NOMO-1 treated with dmso at 0.1 percent for 144 hours (cell line): Measurements from ENCODE around the gene ENO2.

ENCODE experiments used
- DNase-seq: peaks from one replicate; lab custom pipeline; 2025; ENCODE audit not compliant: unreplicated experiment; lab: John Stamatoyannopoulos, UW

Gene ENO2

DNA sequence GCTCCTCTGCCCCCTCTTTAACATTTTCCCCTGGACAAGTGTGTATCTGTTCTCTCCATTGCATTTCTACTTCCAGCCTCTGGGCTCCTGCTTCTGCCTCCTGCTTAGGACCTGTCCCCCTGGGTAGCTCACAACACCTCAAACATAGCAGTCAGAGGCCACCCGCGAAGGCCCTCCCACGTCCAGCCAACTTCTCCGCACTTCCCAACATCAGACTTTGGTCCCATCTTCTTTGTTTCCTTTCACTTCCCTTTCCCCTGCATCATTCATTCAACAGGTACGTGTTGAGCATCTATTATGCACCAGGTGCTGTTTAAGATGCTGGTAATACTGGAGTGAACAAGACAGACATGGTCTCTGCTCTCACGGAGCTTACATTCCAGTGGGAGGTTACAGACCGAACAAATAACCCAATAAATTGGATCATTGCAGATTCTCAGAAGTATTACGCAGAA, 32.6 kb downstream of the ENO2 start:
- no peak for DNase-seq

DNA sequence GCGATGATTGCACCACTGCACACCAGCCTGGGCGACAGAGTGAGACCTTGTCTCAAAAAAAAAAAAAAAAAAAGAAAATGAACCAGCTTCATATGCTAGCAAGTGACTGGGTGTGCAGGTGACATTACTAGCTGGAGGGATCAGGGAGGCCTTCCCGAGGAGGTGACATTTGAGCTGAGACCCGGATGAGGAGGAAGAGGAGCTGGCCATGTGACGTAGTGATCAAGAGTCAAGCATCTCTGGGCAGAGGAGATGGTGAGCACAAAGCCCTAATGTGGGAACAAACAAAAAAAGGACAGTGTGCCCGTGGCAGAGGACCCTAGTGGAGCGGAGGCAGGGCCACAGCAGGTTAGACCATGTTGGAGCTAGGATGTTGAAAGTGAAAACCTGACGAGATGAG, 33.2 kb downstream of the ENO2 start:
- DNase-seq, result no peak

DNA sequence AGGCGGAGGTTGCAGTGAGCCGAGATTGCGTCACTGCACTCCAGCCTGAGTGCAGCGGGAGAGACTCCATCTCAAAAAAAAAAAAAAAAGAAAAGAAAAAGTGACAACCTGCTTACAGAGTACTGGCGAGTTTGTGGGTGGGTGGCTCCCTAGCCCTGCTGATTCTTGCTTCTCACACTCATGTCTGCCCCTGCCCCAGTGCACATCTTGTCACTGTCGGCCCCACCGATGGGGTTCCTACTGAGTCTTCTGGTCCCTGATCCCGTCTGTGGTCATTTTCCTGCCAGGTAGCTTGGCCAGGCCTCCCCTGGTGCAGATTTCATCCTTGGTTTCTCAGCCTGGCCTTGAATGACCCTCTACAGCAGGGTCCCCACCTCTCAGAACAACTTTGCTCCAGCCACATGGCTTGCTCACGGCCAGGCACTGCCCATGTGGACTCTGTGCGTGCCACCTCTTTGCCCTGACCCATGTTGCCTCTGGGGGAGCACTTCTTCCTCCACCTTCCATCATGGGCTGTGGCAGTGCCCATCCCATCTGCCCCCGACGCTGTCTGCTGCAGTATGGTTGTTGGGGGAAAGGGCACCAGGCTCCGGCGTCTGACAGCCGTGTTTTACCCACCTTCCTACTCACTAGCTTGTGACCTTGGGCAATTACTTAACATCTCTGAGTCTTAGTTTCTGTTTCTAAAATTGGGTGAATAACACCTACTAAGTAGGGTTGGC, 34.7 kb downstream of the ENO2 start:
- DNase-seq, result peak; percentile 13

DNA sequence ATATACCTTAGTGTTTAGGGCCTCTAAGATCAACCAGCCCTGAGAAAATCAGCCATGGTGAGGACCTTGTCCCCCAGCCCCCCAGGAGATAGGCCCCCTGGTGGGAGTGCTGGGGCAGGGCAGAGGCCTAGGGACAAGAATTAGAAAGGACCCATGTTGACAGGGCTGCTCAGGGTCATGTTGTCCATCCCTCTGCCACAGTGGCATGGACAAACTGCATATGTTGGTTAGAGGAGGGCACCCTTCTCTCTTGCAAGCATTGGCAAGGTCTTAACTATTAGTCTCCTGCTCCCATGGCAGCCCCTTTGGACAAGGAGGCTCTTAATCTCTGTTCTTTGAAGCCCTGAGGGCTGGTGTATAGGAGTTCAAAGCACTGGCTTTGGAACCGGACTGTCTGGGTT, 36.0 kb downstream of the ENO2 start:
- DNase-seq, result no peak

DNA sequence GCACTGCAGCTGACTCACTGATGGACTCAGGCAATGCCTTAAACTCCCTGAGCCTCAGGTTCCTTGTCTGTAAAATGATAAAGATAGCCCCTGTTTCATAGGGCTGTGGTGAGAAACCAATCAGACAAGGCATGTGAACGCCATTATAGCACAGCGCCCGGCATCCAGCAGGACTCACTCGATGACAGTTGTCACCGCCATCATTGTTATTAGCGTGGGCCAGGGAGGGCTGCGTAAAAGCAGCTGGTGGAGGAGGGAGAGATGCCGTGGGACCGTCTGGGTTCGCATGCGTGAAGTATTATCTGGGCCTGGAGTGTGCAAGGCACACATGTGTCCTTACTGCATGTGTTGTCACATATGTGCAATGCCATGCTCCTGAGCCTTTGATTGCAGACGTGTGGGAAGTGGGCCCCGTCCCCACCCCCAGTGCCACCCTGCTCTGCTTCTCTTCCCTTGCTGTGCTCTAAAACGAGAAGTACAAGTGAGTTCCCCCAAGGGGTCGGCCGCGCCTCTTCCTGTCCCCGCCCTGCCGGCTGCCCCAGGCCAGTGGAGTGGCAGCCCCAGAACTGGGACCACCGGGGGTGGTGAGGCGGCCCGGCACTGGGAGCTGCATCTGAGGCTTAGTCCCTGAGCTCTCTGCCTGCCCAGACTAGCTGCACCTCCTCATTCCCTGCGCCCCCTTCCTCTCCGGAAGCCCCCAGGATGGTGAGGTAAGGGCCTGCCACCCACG, 36.6 kb downstream of the ENO2 start, which contains the start of gene PTPN6:
PTPN6 (plus strand) TSS at position 546 of the 730 bp plus-strand sequence; CDS start at position 703, 157 bp downstream.
- peak; percentile 83 for DNase-seq

DNA sequence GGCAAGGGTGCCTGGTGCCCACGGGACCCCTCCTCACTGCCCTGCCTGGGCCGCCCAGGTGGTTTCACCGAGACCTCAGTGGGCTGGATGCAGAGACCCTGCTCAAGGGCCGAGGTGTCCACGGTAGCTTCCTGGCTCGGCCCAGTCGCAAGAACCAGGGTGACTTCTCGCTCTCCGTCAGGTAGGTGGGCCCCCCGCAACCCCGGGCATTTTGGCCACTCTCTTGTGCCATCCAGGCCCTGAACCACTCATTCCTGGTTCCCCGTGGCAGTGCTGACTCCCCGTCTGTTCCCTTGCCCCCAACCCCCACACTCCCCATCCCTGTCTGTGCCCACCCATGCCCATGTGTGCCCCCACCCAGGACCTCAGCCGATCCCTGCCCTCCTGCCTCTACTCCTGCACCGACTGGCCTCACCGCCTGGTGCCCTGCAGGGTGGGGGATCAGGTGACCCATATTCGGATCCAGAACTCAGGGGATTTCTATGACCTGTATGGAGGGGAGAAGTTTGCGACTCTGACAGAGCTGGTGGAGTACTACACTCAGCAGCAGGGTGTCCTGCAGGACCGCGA, 37.3 kb downstream of the ENO2 start:
- DNase-seq, result no peak

DNA sequence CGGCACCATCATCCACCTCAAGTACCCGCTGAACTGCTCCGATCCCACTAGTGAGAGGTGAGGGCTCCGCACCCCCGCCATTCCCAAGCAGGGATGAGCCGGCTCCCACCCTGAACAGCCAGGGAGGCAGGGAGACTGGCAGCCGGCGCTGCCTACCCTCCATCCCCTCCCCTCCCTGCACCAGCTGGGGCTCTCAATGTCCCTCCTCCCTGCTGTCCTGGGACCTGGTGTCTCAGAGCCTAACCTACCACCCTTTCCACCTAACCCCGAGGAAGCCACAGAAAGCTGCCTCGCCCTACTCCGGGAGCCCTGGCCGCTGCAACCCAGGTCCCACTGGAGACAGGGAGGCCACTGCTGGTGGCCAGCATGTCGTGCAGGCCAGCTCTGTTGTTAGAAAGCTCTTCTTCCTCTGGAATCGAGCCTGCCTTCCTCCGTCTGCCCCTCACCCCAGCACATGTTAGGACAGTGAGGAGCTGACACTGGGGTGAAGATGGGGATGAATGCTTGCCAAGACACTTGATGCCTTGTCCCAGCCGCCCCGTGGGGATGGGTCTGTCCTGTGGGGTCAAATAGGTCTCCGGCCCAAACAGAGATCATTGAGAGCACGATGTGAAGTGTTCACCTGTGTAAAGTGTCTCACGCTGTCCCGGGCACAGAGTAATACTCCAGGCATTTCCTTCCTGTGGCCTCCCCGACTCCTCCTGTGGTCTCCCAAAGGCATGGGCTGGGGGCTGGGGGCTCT, 37.9 kb downstream of the ENO2 start:
- no peak for DNase-seq

DNA sequence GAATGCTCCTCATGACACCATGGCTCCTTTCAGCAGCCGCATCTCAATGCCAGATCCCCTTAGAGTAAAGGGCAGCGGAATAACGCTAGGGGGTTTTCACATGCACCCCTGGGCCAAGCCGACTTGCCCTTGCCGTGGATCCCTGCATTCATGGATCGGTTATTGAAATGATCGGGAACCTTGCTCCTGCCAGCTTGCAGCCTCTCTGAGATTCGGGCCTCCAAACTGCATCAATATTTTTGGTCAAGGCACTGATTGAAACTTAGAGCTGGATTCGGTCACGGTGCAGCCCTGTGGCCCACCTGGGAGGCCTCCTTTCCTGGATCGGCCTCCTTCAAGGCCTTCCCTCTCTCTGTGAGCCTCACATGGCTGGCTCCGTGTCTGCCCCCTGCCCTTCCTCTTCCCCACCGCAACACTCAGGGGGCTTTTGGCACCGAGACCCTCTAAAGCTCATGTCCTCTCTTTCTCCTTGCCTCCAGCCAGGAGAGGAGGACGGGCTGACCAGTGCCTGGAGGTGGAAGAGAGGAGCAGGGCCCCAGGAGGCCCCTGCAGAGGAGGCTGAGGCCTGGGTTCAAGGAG, 38.6 kb downstream of the ENO2 start:
- no peak for DNase-seq

DNA sequence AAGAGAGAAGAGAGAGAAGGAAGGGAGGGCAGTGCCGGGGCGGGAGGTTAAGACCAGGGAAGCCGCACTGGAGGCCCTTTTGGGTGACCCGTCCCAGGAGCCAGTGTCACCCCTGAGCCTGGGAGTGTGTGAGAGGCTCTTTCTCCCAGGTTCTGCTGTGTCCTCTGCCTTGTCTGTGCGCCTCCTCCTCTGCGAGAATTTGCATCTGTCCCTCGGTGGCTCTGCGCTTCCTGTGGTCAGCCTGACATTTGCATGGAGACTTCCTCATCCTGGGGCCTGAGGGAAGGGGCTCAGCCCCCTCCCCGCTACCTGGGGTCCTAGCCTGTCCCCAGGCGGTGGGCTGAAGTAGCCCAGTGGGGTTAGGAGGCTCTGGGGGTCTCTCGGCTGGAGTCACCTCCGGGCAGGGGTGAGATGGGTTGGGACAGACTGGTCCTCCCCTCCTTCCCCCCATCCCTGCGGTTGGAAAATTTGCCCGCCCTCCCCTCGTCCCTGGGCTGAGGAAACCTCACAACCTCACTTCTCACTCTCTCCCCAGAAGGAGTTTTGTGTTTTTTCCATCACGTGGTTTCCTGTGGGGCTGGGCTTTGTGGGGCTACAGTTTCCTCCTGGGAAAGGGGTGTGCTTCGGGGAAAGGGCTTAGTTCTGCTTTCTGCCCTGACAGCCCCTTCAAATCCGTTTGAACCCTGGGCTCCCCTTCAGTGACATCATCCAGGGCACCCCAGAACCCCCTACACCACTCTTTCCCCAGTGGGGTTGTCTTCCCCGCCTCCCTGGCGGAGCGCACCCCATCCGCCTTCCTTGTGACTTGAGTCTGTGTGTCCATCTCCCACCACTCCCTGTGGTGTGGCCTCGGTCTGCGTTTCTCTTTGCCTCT, 39.3 kb downstream of the ENO2 start:
- DNase-seq, result peak; percentile 97

DNA sequence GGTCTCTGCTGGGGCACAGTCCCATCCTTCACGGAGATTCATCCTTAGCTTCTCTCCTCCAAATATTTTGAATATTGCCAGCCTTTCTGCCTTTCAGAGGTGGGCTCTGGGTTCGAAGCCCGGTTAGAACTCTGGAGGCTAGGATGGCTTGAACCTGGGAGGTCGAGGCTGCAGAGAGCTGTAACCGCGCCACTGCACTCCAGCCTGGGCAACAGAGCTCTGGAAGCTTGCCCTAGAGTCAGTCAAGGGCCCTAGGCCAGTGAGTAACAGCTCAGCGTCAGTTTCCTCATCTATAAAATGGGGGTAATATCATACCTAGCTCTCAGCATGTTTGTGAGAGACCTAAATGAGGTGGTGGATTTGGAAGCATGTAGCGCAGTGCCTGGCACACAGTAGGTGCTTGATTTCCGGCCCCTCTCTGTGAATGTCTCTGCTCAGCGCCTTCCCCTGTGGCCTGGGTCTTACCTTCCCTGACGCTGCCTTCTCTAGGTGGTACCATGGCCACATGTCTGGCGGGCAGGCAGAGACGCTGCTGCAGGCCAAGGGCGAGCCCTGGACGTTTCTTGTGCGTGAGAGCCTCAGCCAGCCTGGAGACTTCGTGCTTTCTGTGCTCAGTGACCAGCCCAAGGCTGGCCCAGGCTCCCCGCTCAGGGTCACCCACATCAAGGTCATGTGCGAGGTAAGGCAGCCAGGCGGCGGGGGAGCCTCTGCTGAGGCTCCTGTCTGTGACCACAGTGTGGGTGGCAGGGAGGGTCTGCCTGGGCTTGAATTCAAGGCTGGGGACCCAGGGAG, 40.1 kb downstream of the ENO2 start:
- no peak for DNase-seq

DNA sequence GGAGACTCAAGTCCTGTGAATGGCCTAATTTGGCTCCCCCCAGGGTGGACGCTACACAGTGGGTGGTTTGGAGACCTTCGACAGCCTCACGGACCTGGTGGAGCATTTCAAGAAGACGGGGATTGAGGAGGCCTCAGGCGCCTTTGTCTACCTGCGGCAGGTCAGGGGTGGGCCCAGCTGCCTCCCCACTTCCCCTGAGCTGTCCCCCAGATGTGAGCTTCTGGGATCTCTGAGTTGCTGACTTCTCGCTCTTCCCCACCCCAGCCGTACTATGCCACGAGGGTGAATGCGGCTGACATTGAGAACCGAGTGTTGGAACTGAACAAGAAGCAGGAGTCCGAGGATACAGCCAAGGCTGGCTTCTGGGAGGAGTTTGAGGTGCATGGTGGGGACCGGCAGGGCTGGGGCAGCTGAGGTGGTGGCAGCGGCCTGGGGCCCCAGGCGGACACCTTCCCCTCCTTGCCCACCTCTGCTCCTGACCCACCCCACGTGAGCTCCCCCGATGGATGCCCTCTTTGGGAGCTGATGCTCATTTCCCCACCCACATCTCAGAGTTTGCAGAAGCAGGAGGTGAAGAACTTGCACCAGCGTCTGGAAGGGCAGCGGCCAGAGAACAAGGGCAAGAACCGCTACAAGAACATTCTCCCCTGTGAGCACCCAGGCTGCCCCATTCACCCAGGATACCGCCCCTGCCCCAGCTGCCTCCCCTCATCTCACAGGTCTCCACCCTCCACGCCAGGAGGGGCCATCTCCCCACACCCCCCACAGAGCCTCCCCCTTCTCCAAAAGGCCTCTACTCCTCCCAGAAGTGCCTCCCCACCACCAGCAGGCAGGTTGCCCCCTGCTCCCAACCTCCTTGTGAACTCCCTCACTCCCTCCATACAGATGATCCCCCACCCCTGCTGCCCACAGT, 41.0 kb downstream of the ENO2 start:
- no peak for DNase-seq

DNA sequence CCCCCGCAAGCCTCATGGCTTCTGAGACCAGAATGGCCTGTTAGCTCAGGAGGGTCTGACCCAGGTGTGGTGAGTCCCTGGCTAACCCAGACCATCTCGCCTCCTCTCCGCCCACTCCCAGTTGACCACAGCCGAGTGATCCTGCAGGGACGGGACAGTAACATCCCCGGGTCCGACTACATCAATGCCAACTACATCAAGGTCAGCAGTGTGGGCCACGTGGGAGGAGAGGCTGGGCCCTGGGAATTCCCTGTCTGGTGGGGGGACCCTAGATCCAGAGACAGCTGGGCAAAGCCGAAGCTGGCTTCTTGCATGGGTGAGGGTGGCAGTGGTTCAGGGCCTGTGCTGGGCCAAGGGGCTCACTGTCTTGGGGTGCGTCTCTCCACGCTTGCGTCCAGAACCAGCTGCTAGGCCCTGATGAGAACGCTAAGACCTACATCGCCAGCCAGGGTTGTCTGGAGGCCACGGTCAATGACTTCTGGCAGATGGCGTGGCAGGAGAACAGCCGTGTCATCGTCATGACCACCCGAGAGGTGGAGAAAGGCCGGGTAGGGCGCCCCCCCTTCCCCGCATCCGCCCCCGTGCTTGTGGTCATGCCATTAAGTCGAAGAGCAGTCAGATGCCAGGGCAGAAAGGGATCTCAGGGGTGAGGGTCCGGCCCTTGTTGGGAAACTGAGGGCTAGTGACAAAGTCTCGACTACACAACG, 41.8 kb downstream of the ENO2 start:
- no peak for DNase-seq

DNA sequence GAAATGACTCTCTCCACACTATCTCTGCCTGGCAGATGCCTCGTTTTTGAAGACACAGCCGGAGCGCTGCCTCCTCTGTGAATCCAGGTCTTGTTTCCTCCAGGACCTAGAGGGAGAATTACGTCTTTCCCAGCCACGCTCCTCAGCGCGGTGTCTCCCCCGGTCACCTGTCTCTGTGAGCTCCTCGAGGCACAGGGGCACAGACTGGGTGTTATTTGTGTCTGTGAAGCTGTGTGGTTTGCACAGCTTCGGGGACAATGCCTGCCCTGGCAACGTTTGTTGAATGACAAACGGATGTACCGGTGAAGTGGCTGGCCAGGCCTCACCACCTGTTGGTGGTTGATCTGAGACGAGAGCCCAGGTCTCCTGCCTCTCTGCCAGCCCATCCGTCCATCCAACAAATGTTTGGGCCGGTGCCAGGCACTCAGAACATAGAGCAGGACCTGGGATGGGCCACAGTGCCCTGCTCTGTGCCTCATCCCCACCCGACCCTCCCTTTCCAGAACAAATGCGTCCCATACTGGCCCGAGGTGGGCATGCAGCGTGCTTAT, 42.8 kb downstream of the ENO2 start:
- DNase-seq, result no peak

DNA sequence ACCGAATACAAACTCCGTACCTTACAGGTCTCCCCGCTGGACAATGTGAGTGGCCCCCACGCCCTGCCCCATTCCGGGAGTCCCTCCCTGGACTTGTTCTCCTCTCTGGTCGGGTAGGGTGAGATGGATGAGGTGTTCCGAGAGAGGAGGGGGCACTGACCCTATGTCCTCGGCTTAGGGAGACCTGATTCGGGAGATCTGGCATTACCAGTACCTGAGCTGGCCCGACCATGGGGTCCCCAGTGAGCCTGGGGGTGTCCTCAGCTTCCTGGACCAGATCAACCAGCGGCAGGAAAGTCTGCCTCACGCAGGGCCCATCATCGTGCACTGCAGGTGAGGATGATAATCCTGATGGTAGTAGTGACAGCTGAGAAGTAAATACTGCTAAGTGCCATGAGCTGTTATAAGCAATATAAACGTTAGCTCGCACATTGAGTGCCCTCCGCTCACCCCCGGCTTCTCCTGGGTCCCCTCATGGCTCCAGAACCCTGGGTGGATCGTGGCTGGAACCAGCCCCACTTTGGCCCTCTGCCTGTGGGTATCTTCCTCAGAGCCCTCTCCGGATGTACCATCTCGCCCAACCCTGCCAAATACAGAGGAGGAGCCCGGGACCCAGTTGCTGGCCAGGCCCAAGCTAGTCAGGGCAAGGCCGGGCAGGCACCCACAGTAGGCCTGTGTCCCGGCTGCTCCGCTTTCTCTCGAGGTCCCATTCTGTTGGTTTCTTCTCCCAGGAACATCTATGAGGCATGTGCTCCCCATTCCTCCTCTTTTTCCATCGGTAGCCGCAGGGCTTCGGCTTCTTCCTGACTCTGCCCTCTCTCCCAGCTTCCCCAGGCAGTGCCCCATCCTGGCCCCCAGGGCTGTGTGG, 43.6 kb downstream of the ENO2 start:
- DNase-seq, result no peak

DNA sequence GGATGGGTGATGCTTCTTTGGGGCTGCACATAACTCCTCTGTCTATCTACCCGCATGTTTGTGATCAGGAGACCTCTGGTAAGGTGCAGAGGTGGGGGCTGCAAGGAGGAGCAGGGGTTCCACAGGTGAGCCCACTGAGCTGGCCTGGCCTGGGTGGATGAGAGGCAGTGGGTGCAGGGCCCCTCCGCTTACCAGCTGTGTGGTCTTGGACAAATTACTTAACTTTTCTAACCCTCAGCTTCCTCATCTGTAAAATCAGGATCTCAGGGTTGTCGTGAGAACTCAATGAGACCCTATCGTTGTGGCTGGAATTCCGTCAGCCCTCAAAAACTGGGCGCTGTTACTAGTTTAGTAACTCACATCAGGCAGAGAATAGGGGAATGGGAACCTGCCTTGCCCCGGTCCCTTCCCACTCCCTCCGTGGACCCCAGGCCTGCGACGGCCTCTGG, 44.3 kb downstream of the ENO2 start:
- DNase-seq, result no peak

DNA sequence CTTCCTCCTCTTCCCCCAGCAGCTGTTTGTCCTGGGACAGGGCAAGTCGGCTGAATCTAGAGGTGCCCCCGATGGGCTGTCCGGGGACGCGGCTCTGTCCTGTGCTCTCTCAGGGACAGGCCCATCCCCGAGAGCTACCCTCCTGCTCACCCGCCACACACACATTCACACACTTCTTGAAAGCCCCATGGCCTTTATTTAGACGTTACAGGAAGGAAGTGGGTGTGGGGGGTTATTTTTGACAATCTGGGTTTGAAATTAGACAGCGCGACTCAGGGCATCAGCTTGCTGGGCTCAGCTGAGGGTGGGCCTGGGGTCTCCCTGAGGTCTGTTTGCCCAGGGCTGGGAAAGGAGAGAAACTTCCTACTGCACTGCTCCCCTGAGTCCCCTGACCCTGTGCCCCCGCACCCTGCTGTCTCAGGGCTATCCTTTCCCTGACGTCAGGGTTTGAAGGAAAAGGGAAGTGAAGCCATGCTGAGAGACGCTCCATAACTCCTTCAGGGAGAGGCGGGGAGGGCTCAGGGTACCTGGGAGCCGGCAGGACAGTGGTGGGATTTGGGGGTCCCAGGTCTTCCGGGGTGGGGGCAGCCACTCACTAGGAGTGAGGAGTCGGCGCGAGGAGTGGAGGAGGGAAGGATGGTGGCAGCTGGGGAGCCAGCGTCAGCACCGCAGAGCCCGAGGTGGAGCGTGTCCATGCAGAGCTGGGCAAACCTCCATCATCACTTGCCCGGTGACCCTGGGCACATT, 44.9 kb downstream of the ENO2 start:
- DNase-seq, result peak; percentile 86
